LNCaP clone FGC (cell line): ENCODE results near the gene DGCR2.

Experiments
- DNase-seq: peaks from one replicate; pipeline ENCODE4 v3.0.0-alpha.2; 2011; ENCODE audit warnings: low read depth
- H3K4me3 ChIP-seq: 2 replicates; pipeline ENCODE4 v1.5.1; 2011; ENCODE audit warnings: mild to moderate bottlenecking, low read depth, low read length, control low read depth
- TF ChIP-seq, protein P1 (sequence below): IDR thresholded peaks from 2 replicates; pipeline ENCODE4 v1.5.1; 2012; ENCODE audit warnings: mild to moderate bottlenecking; ENCODE audit not compliant: control insufficient read depth, insufficient read depth; ENCODE audit errors: extremely low read depth

Gene DGCR2

DNA sequence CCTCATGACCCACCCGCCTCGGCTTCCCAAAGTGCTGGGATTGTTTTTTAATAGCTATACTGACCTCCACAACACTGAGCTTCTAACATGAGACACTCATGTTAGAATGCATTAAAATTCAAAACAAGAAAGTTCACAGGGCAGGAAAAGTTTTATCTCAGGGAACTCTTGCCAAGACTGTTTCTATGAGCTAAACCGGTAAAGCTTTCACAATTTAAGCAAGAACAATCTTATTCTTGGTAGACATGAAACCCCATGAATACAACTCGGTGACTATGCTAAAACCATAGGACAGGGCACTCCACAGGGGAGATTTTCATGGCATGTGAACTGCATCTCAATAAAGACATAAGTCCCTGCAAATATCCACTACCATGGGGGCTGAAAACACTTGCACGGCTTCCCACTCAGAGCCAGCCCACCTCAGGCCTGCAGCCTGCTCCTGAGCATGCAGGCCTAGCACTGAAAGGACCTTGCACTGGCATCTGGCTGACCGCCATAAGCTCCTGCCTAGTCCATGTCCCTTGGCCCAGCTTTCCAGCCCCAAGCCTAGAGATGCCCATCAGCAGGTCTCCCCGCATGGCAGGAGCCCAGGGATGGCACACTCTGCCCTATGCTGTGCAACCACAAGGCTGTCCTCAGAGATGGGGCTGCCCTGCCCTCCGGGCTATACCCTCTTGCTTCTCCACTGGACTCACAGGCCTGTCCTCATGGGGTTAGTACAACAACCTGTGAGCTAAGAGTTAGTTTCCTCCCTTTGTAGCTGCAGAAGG is 58.4 kb downstream of the DGCR2 start:
- DNase-seq, result no peak
- H3K4me3 ChIP-seq, result no peak overlapping the region
- TF ChIP-seq, protein P1, sequence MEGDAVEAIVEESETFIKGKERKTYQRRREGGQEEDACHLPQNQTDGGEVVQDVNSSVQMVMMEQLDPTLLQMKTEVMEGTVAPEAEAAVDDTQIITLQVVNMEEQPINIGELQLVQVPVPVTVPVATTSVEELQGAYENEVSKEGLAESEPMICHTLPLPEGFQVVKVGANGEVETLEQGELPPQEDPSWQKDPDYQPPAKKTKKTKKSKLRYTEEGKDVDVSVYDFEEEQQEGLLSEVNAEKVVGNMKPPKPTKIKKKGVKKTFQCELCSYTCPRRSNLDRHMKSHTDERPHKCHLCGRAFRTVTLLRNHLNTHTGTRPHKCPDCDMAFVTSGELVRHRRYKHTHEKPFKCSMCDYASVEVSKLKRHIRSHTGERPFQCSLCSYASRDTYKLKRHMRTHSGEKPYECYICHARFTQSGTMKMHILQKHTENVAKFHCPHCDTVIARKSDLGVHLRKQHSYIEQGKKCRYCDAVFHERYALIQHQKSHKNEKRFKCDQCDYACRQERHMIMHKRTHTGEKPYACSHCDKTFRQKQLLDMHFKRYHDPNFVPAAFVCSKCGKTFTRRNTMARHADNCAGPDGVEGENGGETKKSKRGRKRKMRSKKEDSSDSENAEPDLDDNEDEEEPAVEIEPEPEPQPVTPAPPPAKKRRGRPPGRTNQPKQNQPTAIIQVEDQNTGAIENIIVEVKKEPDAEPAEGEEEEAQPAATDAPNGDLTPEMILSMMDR, result no peak

DNA sequence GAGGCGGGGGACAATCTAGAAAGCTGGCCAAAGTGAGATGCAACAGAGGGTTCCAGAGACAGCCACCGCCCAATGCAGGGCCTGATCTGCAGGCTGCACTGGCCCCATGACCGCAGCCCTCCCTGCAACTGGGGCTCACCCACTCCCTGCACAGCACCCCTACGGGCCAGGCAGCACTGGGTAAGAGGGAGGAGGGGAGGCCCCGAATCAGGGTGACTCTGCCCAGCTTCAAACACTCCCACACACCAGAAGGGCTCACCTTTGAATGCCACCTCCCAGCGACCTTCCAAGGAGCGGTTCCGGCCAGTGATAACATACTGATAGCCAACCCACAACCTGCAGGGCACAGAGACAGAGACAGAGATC is 59.3 kb downstream of the DGCR2 start:
- no peak for DNase-seq
- TF ChIP-seq, protein P1, result no peak
- no peak overlapping the region for H3K4me3 ChIP-seq

DNA sequence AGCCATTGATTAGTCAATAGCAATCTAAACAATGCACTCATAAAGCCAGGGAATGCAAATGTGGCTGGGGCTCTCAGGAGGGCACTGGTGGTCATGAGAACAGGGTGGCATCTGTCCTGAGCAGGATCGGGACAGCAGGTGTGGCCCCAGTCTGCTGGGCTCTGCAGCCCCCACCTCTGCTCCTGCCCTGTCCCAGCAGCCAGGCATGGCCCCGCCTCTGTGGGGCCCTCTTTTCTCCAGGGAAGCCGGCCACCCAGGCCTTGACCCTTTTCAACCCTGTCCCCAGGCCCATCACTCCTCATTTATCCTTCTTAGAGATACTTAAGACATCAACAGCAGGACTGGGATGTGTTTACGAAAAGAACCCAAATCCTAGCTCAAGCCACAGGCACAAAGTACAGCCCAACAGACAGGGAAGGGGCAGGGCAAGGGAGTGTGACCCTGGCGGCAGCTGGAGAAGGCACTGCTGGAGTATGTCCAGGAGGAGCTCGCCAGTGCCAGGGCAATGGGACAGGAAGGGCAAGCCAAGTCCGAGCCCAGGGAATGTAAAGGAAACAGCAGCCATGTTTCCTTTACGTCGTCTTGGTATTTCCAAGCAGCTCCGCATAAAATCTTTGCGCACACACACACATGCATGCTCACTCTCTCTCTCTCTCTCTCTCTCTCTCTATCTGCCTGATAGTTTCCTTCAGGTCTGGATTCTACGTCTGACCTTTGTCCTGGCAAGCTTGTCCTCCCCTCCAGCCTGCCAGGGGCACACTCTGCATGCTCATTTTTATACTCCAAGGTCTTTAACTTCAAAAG is 59.9 kb downstream of the DGCR2 start:
- TF ChIP-seq, protein P1, result no peak
- DNase-seq, result no peak
- H3K4me3 ChIP-seq, result no peak overlapping the region

DNA sequence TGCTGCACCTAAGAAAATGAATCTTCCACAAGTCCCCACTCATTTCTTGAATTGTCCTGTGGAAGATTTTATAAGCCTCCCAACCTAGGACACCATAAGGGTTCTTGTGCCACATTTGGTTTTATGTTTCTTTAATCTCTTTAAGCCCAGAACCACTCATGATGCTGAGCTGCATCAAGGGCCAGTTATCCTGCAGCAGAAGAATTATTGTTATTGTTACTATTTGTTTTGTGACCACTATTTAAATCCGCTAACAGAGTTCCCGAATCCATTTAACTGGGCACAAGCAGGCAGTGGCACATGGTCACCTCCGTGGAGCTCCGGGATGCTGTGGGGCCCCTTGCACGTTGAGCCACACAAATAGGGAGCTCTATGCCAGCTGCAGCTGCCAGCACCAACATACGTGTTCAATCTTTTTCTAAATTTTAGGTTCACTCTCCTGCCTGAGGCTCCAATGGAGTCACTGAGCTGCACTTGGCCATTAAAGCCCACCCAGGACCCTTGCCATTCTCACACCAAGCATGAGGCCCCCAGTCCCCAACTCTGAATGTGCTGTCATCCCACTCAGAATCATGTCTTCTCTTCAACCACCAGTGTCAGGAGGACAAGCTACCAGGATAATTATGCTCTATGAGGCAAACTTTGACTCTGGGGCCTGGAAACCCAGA is 60.6 kb downstream of the DGCR2 start:
- no peak overlapping the region for H3K4me3 ChIP-seq
- DNase-seq, result no peak
- TF ChIP-seq, protein P1, result no peak

DNA sequence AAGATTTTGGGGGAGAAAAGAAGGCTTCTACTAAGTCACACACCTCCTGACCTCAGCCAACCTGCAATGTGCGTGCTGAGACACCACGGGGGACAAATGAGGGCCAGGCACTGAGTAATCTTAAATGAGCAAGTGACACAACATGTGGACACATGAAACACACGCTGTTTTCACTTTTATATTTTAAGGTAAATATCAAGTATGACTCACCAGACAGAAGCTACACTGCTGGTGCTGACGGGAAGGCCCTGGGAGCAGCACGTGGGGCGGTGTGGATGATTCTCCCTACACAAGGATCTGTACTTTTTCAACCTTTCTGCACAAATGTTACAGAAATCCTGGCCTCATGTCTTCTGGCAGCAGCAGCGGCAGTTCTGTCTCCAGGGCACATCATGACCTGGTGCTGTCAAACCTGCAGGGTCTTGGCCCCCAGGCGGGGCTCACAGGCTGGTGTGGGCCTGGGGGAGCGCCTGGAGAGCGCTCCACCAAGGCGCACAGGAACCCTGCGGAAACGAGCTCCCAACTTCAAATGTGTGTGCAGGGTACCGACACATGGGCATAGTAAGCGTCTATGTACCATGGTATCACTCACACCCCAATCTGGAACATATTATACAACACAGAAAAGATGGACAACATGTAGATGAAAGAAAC is 61.7 kb downstream of the DGCR2 start:
- TF ChIP-seq, protein P1, result no peak
- no peak overlapping the region for H3K4me3 ChIP-seq
- no peak for DNase-seq

DNA sequence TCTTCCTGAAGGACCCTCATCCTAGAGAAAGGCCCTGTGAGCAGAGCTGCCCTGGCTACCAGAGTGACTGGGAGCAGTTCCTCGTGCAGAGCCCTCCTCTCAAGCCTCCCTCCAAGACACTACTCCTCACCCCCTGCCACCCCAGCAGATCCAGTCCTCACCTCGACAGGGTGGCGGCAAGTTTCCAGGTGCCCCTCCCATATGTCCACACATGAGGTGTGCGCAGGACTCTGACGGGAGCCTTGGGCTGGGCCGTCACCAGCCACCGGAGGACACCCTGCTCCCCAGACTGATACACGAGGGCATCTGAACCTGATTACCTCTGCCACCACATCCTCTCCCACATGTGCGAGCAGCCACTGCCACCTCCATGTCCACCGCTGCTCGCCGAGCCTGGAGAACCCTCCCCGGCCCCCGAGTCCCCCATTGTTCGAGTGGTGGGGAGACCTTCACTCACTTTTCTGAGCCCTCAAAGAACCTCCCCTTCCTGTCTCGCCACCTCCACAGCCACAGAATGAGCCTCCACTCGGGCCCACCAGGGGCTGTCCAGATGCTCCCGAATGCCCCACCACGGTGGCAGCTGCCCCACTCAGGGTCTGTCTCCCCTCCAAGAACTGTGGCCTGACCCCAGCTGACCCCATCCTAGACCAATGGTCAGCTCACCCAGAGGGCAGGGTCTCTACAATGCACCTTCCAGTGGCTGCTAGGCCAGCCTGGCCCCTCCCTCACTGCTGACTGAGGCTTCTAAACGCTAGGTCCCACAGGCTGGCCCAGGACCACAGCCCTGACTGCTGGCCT is 62.5 kb downstream of the DGCR2 start:
- DNase-seq, result no peak
- H3K4me3 ChIP-seq, result no peak overlapping the region
- TF ChIP-seq, protein P1, result no peak
